GM19372 (cell line): Measurements from ENCODE around the gene SMIM28.
"Not testable (repeated sequence)": the region's sequence is repeated elsewhere in the genome, so short reads cannot be mapped to it uniquely, and the experiment has no call there.

Experiments used
- ATAC-seq: cut with Tn5 transposase; IDR thresholded peaks from one replicate; pipeline ENCODE4 v1.9.1; 2021; ENCODE audit warnings: mild to moderate bottlenecking, low read depth, moderate library complexity; ENCODE audit not compliant: unreplicated experiment

Gene SMIM28

GRCh38 chr6:138377844-138378243 is at the start of gene SMIM28:
SMIM28 (plus strand) TSS chr6:138377905; CDS start chr6:138378073, 168 bp downstream.
- no peak for ATAC-seq

GRCh38 chr6:138328210-138328609 is 49.5 kb upstream of the SMIM28 start:
- no peak for ATAC-seq

- no peak for ATAC-seq
Observed at GRCh38 chr6:138330763-138331162, 46.9 kb upstream of the SMIM28 start.

GRCh38 chr6:138331444-138331843 is 46.3 kb upstream of the SMIM28 start:
- no peak for ATAC-seq

GRCh38 chr6:138331984-138332383 is 45.7 kb upstream of the SMIM28 start:
- no peak for ATAC-seq

GRCh38 chr6:138334000-138334399 is 43.7 kb upstream of the SMIM28 start:
- no peak for ATAC-seq

GRCh38 chr6:138334963-138335362 is 42.7 kb upstream of the SMIM28 start:
- ATAC-seq, result no peak

- no peak for ATAC-seq
Observed at GRCh38 chr6:138336221-138336620, 41.5 kb upstream of the SMIM28 start.

- ATAC-seq, result no peak
Observed at GRCh38 chr6:138337076-138337475, 40.6 kb upstream of the SMIM28 start.

GRCh38 chr6:138339024-138339423 is 38.7 kb upstream of the SMIM28 start:
- ATAC-seq, result no peak

GRCh38 chr6:138341176-138341575 is 36.5 kb upstream of the SMIM28 start:
- no peak for ATAC-seq

GRCh38 chr6:138343112-138343511 is 34.6 kb upstream of the SMIM28 start:
- ATAC-seq, result no peak

- ATAC-seq, result no peak
Observed at GRCh38 chr6:138345565-138346285, 32.0 kb upstream of the SMIM28 start.

- no peak for ATAC-seq
Observed at GRCh38 chr6:138346302-138347195, 31.2 kb upstream of the SMIM28 start.

- ATAC-seq, result no peak
Observed at GRCh38 chr6:138347864-138348263, 29.8 kb upstream of the SMIM28 start.

GRCh38 chr6:138349891-138350290 is 27.8 kb upstream of the SMIM28 start:
- no peak for ATAC-seq

GRCh38 chr6:138357928-138358327 is 19.8 kb upstream of the SMIM28 start:
- no peak for ATAC-seq

- ATAC-seq, result not testable (repeated sequence)
Observed at GRCh38 chr6:138368684-138369083, 9.0 kb upstream of the SMIM28 start.

GRCh38 chr6:138370631-138371451 is 6.9 kb upstream of the SMIM28 start:
- no peak for ATAC-seq

GRCh38 chr6:138371452-138371711 is 6.3 kb upstream of the SMIM28 start:
- no peak for ATAC-seq

- ATAC-seq, result no peak
Observed at GRCh38 chr6:138371720-138372119, 6.0 kb upstream of the SMIM28 start.
